Measurements from ENCODE around the gene TMEM11.

Gene TMEM11

GRCh38 chr17:21177854-21178600, 35.9 kb downstream of the TMEM11 start:
- no peak for DNase-seq

DNA sequence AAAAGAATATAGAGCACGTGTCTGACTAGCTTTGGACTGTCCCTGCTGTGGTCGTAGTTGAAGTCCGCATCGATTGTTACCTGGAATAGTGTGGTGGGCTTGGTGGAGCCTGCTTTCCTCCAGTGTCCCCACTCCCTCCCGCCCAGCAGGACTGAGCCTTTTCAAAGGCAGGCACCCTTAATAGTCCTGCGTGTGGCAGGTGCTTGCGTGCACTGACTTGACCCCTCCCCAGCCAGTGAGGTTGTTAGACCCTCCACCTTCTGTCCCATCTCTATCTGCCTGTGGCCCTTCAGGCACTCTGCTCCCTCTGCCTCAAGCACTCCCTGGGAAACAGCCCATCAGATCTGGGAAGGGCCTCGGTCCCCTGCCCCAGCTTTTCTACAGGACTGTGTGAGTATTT, 36.6 kb downstream of the TMEM11 start:
- DNase-seq = no peak

DNA sequence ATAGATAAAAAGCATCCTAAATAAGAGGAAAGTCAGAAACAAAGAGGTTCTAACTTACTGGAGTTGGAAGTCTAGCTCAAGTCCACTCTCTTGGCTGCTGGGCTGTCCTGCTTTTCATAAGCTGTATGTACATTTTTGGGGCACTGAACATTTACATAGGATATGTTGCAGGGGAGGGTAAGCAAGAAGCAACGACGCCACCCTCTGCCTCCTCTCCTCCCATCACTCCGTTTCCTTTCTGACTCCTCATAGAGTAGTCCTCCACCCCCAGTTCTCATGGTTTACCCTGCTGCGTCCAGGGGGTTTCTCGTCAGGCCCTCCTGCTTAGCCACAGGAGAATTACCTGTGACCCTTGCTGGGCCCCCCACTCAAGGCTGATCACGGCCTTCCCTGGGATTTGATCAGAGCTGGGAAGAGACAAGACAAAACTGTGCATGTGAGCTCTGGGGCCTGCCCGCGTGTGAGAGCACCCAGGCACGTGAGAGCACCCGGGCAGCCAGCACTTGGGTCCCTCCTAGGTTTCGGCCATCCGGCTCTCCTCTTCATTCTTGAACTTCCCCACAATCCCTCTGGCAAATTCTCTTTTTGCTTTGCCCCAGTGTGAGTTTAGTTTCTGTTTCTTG, 37.1 kb downstream of the TMEM11 start:
- DNase-seq = no peak

GRCh38 chr17:21174713-21175112, 39.2 kb downstream of the TMEM11 start:
- no peak for DNase-seq

DNA sequence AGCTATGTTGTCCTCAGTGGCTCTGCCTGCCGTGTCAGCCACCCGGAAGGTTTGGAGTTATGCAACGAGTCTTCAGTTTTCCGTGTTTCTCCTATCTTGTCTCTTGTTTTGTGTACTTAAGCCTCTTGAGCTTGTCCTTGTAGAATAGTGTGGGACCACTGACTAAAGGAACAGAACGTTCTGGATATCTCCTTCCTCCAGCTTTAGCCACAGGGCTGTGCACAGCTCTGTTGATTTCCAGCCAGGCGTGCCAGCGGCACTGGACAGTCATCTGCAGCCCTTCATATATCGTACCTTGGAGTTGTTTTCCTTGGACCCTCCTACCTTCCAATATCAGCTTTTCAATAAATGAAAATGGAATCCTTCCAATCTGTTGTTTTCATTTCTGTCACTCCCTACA, 39.8 kb downstream of the TMEM11 start:
- no peak for DNase-seq

DNA sequence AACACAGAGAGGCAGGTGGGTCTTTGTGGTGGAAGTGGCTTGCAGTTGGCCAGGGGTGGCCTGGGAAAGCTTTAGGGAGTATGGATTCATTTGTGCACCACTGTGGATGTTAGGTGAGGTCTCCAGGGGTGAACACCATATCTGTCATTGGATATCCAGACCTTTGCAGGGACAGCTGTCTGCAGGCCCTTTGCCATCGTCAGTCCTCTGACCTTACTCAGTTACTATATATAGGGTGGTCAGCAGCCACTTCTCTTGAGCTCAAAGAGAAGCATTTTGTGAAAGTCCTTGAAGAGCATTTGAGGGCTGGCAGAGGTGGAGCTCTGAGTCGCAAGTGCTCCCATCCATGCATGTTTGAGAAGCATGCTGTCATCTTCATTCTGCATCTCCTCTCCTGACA, 40.4 kb downstream of the TMEM11 start:
- DNase-seq = no peak

DNA sequence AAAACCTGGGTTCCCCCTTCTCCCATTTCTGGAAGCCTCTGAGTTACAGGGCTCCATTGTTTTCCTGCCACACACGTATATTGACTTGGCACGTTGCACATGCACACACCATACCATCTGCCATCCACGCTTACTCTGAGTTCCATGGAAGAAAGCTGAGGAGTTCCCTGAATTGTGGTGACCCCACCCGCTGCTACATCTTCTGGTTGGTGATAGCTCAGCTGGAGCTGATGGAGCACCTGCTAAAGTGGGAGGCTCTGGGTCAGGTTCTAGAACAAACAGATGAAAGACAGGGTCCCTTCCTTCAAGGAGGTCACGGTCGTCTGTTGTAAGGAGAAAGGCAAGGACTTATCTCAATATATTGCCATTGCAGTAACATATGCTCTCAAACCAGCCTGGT, 41.1 kb downstream of the TMEM11 start:
- DNase-seq = no peak

DNA sequence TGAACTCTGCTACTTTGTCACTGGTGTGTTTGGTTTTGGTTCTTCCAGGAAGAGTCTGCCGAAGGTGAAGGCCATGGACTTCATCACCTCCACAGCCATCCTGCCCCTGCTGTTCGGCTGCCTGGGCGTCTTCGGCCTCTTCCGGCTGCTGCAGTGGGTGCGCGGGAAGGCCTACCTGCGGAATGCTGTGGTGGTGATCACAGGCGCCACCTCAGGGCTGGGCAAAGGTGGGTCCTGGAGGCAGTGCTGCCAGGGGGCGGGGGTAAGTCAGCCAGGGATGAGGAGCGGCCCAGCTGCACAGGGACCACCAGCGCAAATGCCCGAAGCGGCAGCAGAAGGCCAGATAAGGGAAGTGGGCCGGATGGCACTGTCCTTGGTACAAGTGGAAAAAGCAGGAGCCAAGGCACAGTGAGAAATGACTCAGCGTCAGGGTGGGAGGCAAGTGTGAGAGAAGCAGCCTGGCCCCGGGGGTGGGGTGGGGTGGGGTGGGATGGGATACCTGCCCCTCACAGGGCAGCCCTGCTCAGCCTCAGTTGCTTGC, 41.9 kb downstream of the TMEM11 start:
- DNase-seq = no peak

GRCh38 chr17:21171309-21171922, 42.5 kb downstream of the TMEM11 start:
- DNase-seq = no peak

DNA sequence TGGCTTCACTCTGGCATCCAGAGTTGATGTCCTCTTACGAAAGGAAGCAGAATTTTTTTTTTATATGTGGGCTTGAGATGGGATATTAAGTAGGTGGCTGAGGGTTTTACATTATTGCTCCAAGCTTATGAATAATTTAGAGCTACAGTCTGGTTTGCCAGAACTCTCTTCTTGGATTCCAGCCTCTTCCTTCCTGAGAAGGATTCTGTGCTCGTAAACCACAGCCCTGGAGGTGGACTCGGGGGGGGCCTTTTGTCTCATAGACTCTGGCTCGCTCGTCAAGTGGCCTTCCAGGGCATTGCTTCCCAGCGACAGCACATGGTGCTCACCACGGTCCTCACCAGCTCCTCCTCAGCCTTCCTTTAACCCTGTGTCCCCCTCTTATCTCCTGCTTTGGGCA, 43.2 kb downstream of the TMEM11 start:
- no peak for DNase-seq

GRCh38 chr17:21169496-21169895, 44.5 kb downstream of the TMEM11 start:
- no peak for DNase-seq

- no peak for DNase-seq
Measured at GRCh38 chr17:21168555-21168865, 45.5 kb downstream of the TMEM11 start.

DNA sequence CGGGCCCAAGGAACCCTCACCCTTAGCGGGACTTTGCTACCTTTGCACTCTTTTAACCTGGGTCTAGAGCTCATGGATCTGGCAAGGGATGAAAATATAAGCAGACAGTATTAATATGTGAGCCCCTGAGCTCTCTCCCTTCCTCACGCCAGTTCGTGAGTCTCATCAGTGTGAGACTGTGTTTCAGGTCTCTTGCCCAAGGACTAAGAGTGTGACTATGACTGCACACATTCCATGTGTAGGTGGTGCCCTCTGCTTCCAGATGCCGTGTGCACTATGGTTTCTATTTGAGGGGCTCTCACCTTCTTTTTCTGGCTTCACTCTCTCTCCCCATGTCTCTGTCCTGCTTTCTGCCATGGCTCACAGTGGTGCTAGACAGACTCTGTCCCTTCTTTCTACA, 46.7 kb downstream of the TMEM11 start:
- no peak for DNase-seq

GRCh38 chr17:21166595-21167210, 47.3 kb downstream of the TMEM11 start:
- DNase-seq = no peak

DNA sequence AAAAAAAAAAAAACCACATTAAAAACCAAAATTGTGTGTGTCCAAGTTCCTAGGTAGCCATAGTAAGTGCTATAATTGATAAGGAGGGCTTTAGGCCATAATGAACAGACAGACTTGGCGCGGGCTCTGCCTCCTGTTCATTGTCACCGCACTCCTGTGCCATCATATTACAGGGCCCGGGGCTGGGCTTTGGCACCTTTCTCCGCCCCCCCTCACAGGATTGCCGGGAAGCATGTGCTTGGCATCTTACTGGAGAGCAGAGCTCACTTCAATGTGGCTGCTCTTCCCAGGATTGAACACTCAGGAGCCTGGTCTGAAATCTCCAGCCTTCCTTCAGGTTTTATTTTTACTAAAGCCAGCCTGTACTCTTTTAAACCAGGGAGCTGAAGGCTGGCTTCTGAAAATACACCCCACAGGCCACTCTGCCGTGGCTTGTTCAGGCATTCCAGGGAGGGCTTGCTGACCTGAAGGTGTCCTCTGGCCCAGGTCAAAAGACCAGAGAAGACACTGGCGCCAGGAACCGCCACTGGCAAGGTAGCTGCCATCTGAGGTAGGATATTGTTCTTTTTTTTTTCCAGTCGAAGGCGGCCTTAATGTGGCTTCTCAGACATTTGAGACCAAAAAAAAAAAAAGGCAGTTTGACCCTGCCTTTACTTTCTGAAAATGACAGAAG, 47.9 kb downstream of the TMEM11 start:
- DNase-seq = no peak

DNA sequence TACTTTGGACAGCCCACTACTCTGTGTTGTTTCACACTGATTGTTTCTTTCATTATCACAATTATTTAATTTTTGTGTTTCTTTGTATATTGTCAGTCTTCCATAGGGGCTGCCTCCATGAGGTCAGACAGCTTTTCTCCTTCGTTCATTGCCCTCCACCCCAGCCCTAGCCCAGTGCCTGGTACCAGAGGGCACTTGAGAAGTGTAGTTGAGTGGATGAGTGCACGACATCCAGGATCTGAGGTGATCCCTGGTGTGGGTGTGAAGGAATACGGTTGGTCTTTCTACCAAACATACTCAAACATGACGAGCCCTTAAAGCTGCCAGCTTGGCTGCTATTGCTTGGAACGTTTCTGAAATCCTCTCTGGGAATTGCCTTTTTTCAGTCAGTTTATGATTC, 49.3 kb downstream of the TMEM11 start:
- DNase-seq = no peak

DNA sequence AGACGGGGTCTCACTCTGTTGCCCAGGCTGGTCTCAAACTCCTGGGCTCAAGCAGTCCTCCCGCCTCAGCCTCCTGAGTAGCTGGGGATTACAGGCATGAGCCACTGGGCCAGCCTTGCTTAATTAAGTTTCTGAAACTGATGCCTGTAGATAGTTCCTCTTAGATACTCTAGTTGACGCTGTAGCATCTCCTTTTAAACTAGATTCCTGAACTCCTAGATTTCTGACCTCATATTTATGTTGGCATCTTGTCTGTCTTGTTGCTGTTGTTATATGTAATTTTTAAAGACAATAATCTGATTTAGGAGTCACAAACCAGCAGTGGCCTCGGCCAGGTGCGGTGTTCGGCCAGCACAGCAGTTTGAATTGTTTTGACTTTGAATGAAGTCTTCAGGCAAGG, 49.7 kb downstream of the TMEM11 start:
- no peak for DNase-seq

DNA sequence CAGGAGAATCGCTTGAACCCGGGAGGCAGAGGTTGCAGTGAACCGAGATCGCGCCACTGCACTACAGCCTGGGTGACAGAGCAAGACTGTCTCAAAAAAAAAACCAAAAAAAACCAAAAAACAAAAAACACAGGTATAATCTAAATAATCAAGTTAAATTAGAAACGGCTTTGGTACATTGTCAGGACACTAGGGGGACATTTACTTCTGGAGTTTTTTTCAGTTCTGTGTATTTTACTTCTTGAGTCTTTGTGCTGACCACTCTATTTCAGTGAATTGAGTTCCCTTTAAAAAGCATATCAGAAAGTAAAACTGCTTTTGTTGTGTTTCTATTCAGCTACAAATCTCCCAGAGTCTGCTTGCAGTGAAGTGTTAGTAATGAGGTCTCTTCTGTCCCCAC, 50.9 kb downstream of the TMEM11 start:
- DNase-seq = no peak

DNA sequence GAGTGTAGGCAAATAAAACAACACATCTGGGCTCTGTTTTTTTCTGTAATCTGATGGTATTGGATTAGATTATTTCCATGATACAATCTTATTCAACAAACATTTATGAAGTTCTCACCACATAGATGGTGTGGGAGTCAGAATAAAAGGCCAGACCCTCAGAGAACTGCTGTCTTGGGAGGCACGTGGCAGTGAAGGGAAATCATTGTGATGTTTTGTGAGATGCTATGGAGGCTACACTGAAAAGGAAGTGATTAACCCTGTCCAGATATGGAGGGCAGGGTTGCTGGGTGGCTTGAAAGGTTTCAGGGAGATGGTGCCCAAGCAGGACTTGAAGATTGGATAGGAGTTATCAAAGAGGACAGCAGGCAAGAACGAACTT, 51.6 kb downstream of the TMEM11 start:
- DNase-seq = no peak

- no peak for DNase-seq
Measured at GRCh38 chr17:21161498-21162393, 52.2 kb downstream of the TMEM11 start.

DNA sequence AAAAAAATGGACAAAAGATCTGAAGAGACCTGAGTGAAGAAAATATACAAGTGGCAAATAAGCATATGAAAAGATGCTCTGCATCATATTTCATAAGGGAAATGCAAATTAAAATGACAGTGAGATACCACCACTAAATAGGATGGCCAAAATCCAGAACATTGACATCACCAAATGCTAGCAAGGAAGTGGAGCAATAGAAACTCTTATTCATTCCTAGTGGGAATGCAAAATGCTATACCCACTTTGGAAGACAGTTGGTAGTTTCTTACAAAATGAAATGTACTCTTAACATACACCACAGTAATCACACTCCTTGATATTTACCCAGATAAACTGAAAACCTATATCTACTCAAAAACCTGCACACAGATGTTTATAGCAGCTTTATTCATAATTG, 53.6 kb downstream of the TMEM11 start:
- no peak for DNase-seq
